Renal cortical epithelial cell (primary cell): ENCODE measurements around the gene ASL. TPM values are rescaled to one million over a fixed set of nuclear protein-coding genes. Genes with fewer than 3 reads are reported as not detected.
"Not testable (repeated sequence)": the region's sequence is repeated elsewhere in the genome, so short reads cannot be mapped to it uniquely, and the experiment has no call there.

Experiments
- DNase-seq: peaks from one replicate; pipeline ENCODE4 v3.0.0-alpha.2; 2011; ENCODE audit warnings: low read depth
- total RNA-seq: library from RNA; depleted of rRNA; stranded (reverse); fragments of >200 nt; gene quantifications from 2 replicates; pipeline ENCODE4 v1.2.3, GENCODE V29; 2014

The ASL gene
- total RNA-seq, 1 donor from 2014 or later: 45.8 TPM

DNA sequence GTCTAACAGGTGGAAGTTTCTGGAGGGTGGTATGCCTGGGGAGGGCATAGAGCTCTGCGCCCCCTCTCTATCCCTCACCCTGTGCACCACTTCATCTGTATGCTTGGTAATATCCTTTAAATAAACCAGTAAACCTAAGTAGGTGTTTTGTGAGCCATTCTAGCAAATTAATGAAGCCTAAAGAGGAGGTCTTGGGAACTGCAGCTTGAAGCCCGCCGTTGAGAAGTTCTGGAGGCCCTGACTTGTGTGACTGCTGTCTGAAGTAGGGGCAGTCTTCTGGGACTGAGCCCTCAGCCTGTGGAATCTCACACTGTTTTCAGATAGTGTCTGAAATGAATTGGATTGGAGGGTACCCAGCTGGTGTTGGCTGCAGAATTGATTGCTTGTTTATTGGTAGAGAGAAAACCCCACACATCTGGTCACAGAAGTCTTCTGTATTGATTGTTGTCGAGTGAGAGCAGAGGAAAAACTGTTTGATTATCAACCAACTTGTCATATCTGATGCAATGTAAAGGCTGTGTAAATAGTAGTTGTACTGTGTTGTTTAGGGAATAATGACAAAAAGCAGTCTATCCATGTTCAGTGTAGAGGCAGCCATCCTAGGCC, 43.7 kb downstream of the ASL start:
- DNase-seq: no peak

DNA sequence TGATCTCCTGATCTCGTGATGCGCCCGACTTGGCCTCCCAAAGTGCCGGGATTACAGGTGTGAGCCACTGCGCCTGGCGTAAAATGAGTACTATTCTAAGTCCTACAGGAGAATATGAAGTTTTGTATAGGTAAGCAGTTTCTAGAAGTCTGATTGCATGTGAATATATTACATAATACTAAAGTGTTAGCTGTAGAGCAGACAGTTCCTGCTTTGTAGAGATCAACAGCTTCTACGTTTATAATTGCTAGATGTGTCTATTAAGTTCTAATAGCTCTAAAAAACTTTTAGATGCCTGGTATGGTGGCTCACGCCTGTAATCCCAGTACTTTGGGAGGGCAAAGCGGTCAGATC, 47.5 kb downstream of the ASL start:
- DNase-seq: no peak

DNA sequence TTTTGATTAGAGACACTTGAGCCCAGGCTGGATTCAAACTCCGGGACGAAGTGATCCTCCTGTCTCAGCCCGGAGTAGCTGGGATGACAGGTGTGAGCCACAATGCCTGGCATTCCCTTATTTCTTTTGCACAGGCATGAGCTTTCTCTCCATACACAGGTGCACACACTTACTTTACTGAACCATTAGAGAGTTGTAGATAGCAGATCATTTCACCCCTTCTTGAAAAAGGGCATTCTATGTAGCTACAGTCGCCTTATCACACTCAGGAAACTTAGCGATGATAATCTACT, 48.9 kb downstream of the ASL start:
- DNase-seq: not testable (repeated sequence)

DNA sequence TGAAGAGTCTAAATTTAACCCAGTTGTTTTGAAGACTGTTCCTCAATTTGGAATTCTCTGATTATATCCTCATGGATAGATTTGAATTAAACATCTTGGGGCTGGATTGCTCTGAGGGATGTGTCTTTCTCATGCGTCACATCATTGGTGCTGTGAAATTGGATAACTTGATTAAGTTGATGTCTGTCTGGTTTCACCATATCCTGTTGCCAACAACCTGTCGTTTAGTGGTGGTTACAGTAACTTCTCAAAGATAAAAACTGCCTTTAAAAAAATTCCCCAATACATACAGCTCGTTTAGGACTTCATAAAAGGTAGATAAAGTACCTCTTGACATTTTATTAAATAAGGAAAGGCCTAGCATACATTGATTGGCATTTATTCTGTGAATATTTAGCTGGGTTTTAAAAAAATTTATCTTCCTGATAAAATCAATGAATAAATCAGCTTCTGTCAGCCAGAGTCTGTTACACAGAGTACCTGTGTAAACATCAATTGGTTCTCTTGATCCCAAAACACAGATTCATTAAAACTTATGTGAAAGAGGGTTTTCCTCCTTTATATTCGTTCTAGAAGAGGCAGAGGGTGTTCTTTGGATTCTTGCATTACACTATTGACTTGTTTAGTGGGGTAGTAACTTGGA, 49.6 kb downstream of the ASL start:
- no peak for DNase-seq

DNA sequence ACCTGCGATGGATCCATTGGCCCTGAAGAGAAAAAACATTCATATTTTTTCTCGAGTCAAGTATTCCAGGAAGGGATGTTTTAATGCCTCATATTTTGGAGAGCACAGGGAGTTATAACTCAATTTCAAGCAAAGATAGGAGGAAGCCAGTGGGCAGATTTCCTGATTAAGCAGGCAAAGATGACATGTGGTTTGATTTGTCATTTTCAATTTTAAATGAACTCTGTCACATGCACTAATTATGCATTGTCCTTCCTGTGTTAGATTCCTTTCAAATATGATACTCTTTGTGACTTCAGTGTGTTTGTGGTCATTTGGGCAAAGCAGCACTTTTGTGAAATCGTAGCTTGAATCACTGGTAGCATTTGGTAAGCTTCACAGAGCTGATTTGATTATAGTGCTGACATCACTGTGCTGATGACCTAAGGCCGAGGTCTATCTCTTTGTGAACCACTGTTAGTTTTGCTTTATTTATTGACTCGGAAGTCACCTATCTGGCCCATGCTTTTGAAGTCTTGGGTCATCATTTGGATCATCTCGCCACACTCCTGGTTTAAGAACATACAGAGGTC, 50.2 kb downstream of the ASL start:
- DNase-seq: peak; percentile 16

DNA sequence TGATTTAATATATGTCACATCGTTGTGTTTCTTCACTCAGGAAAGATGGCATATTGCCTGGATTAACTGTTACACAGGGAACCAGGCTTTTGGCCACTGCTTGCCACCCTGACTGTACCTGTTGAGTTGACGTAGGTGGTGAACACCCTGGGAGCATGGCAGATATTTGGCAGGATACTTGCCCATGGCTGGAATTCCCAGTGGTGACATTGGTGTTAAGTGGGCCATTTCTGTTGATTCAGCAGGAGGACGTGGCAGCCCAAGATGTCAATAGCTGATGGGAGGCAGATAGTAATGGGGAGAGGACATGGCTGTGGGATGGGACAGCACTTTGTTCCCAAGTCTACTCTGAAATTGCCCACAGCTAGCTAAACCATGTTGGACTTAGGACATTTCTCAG, 51.6 kb downstream of the ASL start:
- not testable (repeated sequence) for DNase-seq

DNA sequence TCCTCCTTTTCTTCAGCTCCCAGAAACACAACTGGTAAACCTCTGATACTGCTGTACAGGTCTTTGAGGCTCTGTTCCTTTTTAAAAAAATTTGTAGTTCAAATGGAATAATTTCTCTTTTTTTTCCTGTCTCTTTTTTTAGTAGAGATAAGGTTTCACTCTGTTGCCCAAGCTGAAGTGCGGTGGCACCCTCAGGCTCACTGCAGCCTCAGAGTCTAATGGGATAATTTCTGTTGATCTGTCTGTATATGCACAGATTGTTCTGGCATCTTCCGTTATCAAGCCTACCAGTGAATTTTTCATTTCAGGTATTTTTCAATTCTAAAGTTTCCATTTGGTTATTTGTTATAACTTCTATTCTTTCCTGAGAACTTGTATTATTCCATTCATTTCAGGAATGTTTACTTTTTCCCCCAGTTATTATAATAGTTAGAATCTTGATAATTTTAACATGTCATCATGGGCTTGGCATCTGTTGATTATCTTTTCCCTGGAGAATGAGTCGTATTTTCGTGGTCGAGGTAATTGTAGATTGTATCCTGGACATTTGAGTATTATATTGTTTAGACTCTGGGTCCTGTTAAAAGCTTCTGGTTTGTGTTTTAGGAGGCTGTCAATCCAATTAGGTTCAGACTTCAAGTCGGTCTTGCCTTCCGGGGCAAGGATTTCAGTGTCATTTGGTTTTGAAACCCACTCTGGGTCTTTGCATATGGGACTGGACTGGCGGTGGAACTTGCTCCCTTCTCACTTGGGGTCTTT, 63.6 kb downstream of the ASL start:
- peak; percentile 29 for DNase-seq

DNA sequence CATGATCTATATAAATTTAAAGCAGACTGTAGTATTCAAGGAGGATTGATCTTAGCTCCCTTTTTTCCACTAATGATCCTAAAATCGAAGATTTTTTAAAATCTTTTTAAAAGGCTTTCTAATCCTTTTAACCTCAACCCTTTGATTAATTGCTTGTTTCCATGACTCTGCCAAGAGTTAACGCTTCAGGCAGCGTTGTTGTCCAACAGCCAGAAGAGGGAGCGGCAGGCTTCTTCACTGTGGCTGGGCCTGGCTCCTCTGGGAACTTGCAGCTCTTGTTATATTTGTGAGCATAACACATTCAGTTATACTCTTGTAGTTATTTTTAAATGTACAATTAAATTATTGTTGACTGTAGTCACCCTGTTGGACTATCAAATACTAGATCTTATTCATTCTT, 65.3 kb downstream of the ASL start:
- DNase-seq: peak; percentile 55

DNA sequence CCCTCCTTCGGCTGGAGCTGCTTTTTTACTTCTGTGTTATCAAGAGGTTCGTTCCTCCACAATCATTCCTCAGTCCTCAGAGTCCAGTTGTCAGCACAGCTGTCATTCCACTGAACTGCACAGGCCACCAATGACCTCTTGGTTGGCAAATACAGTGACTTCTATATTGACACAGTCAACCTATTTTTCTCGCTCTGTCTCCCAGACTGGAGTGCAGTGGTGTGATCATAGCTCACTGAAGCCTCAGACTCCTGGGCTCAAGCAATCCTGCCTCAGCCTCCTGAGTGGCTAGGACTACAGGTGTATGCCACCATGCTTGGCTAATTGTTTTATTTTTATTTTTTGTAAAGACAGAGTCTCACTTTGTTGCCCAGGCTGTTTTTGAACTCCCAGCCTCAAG, 66.7 kb downstream of the ASL start:
- DNase-seq: no peak

DNA sequence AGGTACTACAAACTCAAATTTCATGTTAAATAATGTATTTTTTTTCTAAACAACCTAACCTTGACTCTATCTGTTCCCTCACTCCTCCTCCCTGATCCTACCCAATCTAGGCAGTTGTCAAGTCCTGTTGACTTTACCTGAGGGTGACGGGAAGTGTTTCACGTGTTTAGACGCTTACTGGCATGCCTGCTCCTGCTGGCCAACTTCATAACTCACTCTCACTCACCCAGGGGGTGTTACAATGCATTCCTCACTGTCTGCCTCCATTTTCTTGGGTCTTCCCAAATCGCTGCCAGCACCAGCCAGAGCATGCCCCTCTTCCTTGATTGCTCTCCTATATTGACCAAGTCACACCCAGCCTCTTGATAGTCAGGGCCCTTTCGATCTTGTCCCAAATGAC, 67.4 kb downstream of the ASL start:
- DNase-seq: no peak

Other genes starting within 250 kb of the ASL start
- gene VKORC1L1, start 202.7 kb upstream of the ASL start, total RNA-seq: 22.7 and 30.7 TPM in 2 replicates
- gene GUSB, start 93.6 kb upstream of the ASL start, total RNA-seq: 13.5 and 26.7 TPM in 2 replicates
- 39.5 and 64.1 TPM in 2 replicates for gene CRCP, start 39.0 kb downstream of the ASL start, total RNA-seq
- 29.5 and 82.1 TPM in 2 replicates for gene TPST1, start 129.5 kb downstream of the ASL start, total RNA-seq